Esophagus squamous epithelium (tissue), 4 donors: ENCODE measurements around the gene FCAR.
"Not testable (repeated sequence)": the region's sequence is repeated elsewhere in the genome, so short reads cannot be mapped to it uniquely, and the experiment has no call there.

Experiments used
- CTCF ChIP-seq, 6 experiments: fragments of 450-650 bp in 4 of 6; fragments of 200-600 bp in 2 of 6; sonication (generic) in 2 of 6; IDR thresholded peaks; one replicate each; pipeline ENCODE4 v1.5.1; 2016 to 2019; ENCODE audit warnings: antibody characterized with exemption in 6 of 6, mild to moderate bottlenecking in 4 of 6, moderate library complexity in 4 of 6
- POLR2A ChIP-seq, 4 donors: fragments of 450-650 bp; IDR thresholded peaks; one replicate each; pipeline ENCODE4 v1.6.1; 2017; ENCODE audit warnings: antibody characterized with exemption in 4 of 4, mild to moderate bottlenecking in 4 of 4, moderate library complexity in 3 of 4

- TF ChIP-seq POLR2A, CTCF (IDR thresholded peaks at IDR 0.05): not testable (repeated sequence)
These were observed 46.0 kb upstream of the FCAR start for GRCh38 chr19:54828064-54828463.
